ENCODE measurements around the gene TBC1D32. TPM values are rescaled to one million over a fixed set of nuclear protein-coding genes. Genes with fewer than 3 reads are reported as not detected.
"Not testable (repeated sequence)": the region's sequence is repeated elsewhere in the genome, so short reads cannot be mapped to it uniquely, and the experiment has no call there.

TBC1D32 gene
- polyA plus RNA-seq, 1 donor (not counting 4 experiments of a cell fraction or from before 2014, with no cell fraction given): 6.7 TPM

- Histone ChIP-seq H2AFZ (ENCODE audit: control insufficient read depth, low read length) (peak overlapping the region; percentile 62), H3K27ac (ENCODE audit: control insufficient read depth, insufficient read depth, low read length) (no peak overlapping the region), H3K79me2 (ENCODE audit: control insufficient read depth, insufficient read depth, low read length) (no peaks in the 10 kb centered on the region), H3K4me1 (ENCODE audit: control insufficient read depth, extremely low read depth, insufficient read depth, low read length) (no peaks in the 10 kb centered on the region), H3K9me3 (ENCODE audit: control insufficient read depth, low read depth, low read length) (no peaks in the 10 kb centered on the region), H4K20me1 (ENCODE audit: control insufficient read depth, extremely low read depth, insufficient read depth, low read length) (no peaks in the 10 kb centered on the region), H3K36me3 (ENCODE audit: control insufficient read depth in 2 of 2, extremely low read depth in 1 of 2, insufficient read depth in 2 of 2, low read length in 2 of 2) (no peaks in the 10 kb centered on the region), H3K9ac (ENCODE audit: control insufficient read depth, extremely low read depth, insufficient read depth, low read length) (no peak overlapping the region), H3K9me1 (ENCODE audit: control insufficient read depth, extremely low read depth, insufficient read depth, low read length) (no peaks in the 10 kb centered on the region), H3K27me3 (ENCODE audit: control insufficient read depth, extremely low read depth, insufficient read depth, low read length) (no peaks in the 10 kb centered on the region), H3K4me3 (ENCODE audit: control insufficient read depth in 2 of 3, extremely low read depth in 1 of 3, insufficient read depth in 2 of 3, low read depth in 1 of 3, low read length in 3 of 3) (peak overlapping the region in 2 of 3 experiments; percentile 7 to 33), H3K4me2 (ENCODE audit: control insufficient read depth, extremely low read depth, insufficient read depth, low read depth, low read length) (peak overlapping the region; percentile 56)
- TF ChIP-seq EZH2 (IDR thresholded peaks at IDR 0.05; ENCODE audit: low read length): no peak
- TF ChIP-seq CTCF (optimal IDR thresholded peaks at IDR 0.05 in 1 of 3, IDR thresholded peaks at IDR 0.05 in 1 of 3, conservative IDR thresholded peaks at IDR 0.05 in 1 of 3; ENCODE audit: extremely low read depth in 1 of 3, insufficient read depth in 2 of 3, low read length in 3 of 3): peak in 2 of 3 experiments; percentile 13 to 20
- DNase-seq (ENCODE audit: low read depth, low spot score): no peak
- dilution Hi-C loops (cut with MboI; ENCODE audit: extremely low pct_ligation_motif_present, low sequenced_read_pairs): no loop called here
- no peak for FAIRE-seq
These were observed 15.1 kb downstream of the TBC1D32 start for GRCh38 chr6:121319112-121319553.

GRCh38 chr6:121314381-121315112 lies 19.7 kb downstream of the TBC1D32 start:
- Histone ChIP-seq H3K36me3 (ENCODE audit: control insufficient read depth in 2 of 2, extremely low read depth in 1 of 2, insufficient read depth in 2 of 2, low read length in 2 of 2) (no peaks in the 10 kb centered on the region), H3K9me3 (ENCODE audit: control insufficient read depth, low read depth, low read length) (no peaks in the 10 kb centered on the region), H3K4me2 (ENCODE audit: control insufficient read depth, extremely low read depth, insufficient read depth, low read depth, low read length) (no peak overlapping the region), H4K20me1 (ENCODE audit: control insufficient read depth, extremely low read depth, insufficient read depth, low read length) (no peaks in the 10 kb centered on the region), H2AFZ (ENCODE audit: control insufficient read depth, low read length) (no peak overlapping the region), H3K9me1 (ENCODE audit: control insufficient read depth, extremely low read depth, insufficient read depth, low read length) (no peaks in the 10 kb centered on the region), H3K79me2 (ENCODE audit: control insufficient read depth, insufficient read depth, low read length) (no peaks in the 10 kb centered on the region), H3K9ac (ENCODE audit: control insufficient read depth, extremely low read depth, insufficient read depth, low read length) (no peak overlapping the region), H3K27me3 (ENCODE audit: control insufficient read depth, extremely low read depth, insufficient read depth, low read length) (no peaks in the 10 kb centered on the region), H3K4me1 (ENCODE audit: control insufficient read depth, extremely low read depth, insufficient read depth, low read length) (peaks cover 11% of the 10 kb centered on the region), H3K4me3 (ENCODE audit: control insufficient read depth in 2 of 3, extremely low read depth in 1 of 3, insufficient read depth in 2 of 3, low read depth in 1 of 3, low read length in 3 of 3) (no peak overlapping the region), H3K27ac (ENCODE audit: control insufficient read depth, insufficient read depth, low read length) (no peak overlapping the region)
- dilution Hi-C loops (cut with MboI; ENCODE audit: extremely low pct_ligation_motif_present, low sequenced_read_pairs): no loop called here
- FAIRE-seq (no peak), DNase-seq (ENCODE audit: low read depth, low spot score) (no peak)
- TF ChIP-seq CTCF (optimal IDR thresholded peaks at IDR 0.05 in 1 of 3, IDR thresholded peaks at IDR 0.05 in 1 of 3, conservative IDR thresholded peaks at IDR 0.05 in 1 of 3; ENCODE audit: extremely low read depth in 1 of 3, insufficient read depth in 2 of 3, low read length in 3 of 3) (no peak), EZH2 (IDR thresholded peaks at IDR 0.05; ENCODE audit: low read length) (no peak)

- peaks cover 14% of the 10 kb centered on the region for H3K4me1 ChIP-seq (ENCODE audit: control insufficient read depth, extremely low read depth, insufficient read depth, low read length)
- H3K4me3 ChIP-seq (ENCODE audit: control insufficient read depth in 2 of 3, extremely low read depth in 1 of 3, insufficient read depth in 2 of 3, low read depth in 1 of 3, low read length in 3 of 3); H3K27me3 ChIP-seq (ENCODE audit: control insufficient read depth, extremely low read depth, insufficient read depth, low read length); H3K9ac ChIP-seq (ENCODE audit: control insufficient read depth, extremely low read depth, insufficient read depth, low read length); H3K79me2 ChIP-seq (ENCODE audit: control insufficient read depth, insufficient read depth, low read length); H3K27ac ChIP-seq (ENCODE audit: control insufficient read depth, insufficient read depth, low read length); H3K9me3 ChIP-seq (ENCODE audit: control insufficient read depth, low read depth, low read length); H3K4me2 ChIP-seq (ENCODE audit: control insufficient read depth, extremely low read depth, insufficient read depth, low read depth, low read length); H2AFZ ChIP-seq (ENCODE audit: control insufficient read depth, low read length); dilution Hi-C loops (cut with MboI; ENCODE audit: extremely low pct_ligation_motif_present, low sequenced_read_pairs); FAIRE-seq; H3K36me3 ChIP-seq (ENCODE audit: control insufficient read depth in 2 of 2, extremely low read depth in 1 of 2, insufficient read depth in 2 of 2, low read length in 2 of 2); H4K20me1 ChIP-seq (ENCODE audit: control insufficient read depth, extremely low read depth, insufficient read depth, low read length); DNase-seq (ENCODE audit: low read depth, low spot score); H3K9me1 ChIP-seq (ENCODE audit: control insufficient read depth, extremely low read depth, insufficient read depth, low read length): not testable (repeated sequence)
These were observed 22.5 kb downstream of the TBC1D32 start for GRCh38 chr6:121311814-121312213.
